Hypothalamus (tissue), 51 donors: ENCODE data around the gene AIRE.
A peak's percentile ranks its signal among the peaks of the same experiment; 100 is the strongest.
"Not testable (repeated sequence)": the region's sequence is repeated elsewhere in the genome, so short reads cannot be mapped to it uniquely, and the experiment has no call there.

Experiments
- DNase-seq, 51 donors: peaks; one replicate each; lab custom pipeline; 2025; lab: John Stamatoyannopoulos, UW

The AIRE gene

GRCh38 chr21:44285138-44285992, at the start of gene AIRE:
AIRE (plus strand) TSS chr21:44285876; CDS start chr21:44286007, 131 bp downstream.
- DNase-seq = peak in 2 of 51 donors; percentile 10 to 23

- not testable (repeated sequence) for DNase-seq
These were observed 45.3 kb upstream of the AIRE start for GRCh38 chr21:44240353-44240752.

- DNase-seq = not testable (repeated sequence)
These were observed 44.8 kb upstream of the AIRE start, which contains the start of gene ICOSLG for GRCh38 chr21:44240842-44241241. ICOSLG (minus strand) TSS chr21:44240943; CDS start chr21:44240817, 126 bp downstream.

- not testable (repeated sequence) for DNase-seq
These were observed 44.4 kb upstream of the AIRE start for GRCh38 chr21:44241281-44241680.

GRCh38 chr21:44243980-44244379, 41.7 kb upstream of the AIRE start:
- DNase-seq = not testable (repeated sequence)

- DNase-seq = not testable (repeated sequence)
These were observed 37.8 kb upstream of the AIRE start for GRCh38 chr21:44247904-44248303.

GRCh38 chr21:44249204-44250037, 36.3 kb upstream of the AIRE start:
- DNase-seq = not testable (repeated sequence)

- DNase-seq = no peak
These were observed 31.6 kb upstream of the AIRE start for GRCh38 chr21:44253832-44254710.

- no peak for DNase-seq
These were observed 30.1 kb upstream of the AIRE start for GRCh38 chr21:44255511-44255981.

- DNase-seq = no peak
These were observed 27.5 kb upstream of the AIRE start for GRCh38 chr21:44258056-44258725.

- no peak for DNase-seq
These were observed 26.5 kb upstream of the AIRE start for GRCh38 chr21:44259082-44259705.

- DNase-seq = no peak
These were observed 25.6 kb upstream of the AIRE start for GRCh38 chr21:44260066-44260465.

- DNase-seq = no peak
These were observed 24.7 kb upstream of the AIRE start for GRCh38 chr21:44260791-44261631.

GRCh38 chr21:44261675-44262295, 23.9 kb upstream of the AIRE start, which contains the start of gene DNMT3L:
DNMT3L (minus strand) TSS chr21:44261897; CDS start chr21:44261259, 638 bp downstream.
- no peak for DNase-seq

GRCh38 chr21:44262338-44263056, 23.2 kb upstream of the AIRE start:
- no peak for DNase-seq

GRCh38 chr21:44263221-44263760, 22.4 kb upstream of the AIRE start:
- no peak for DNase-seq

- no peak for DNase-seq
These were observed 21.9 kb upstream of the AIRE start for GRCh38 chr21:44263768-44264167.
